Psoas muscle (tissue), 8 donors: ENCODE results near the gene TNFRSF25. TPM values are rescaled to one million over a fixed set of nuclear protein-coding genes. Genes with fewer than 3 reads are reported as not detected.
A peak's percentile ranks its signal among the peaks of the same experiment; 100 is the strongest.
"Not testable (repeated sequence)": the region's sequence is repeated elsewhere in the genome, so short reads cannot be mapped to it uniquely, and the experiment has no call there.

Source experiments
- ATAC-seq, 4 donors: fragments of 200-7000 bp; cut with Tn5 transposase; one replicate each; pipeline ENCODE4 v1.9.1; 2020; ENCODE audit warnings: moderate library complexity in 3 of 4, mild to moderate bottlenecking in 2 of 4
- DNase-seq, 2 donors: peaks; one replicate each; pipeline ENCODE4 v3.0.0-alpha.2; 2020
- H3K27ac ChIP-seq: fragments of 200-600 bp; one replicate; pipeline ENCODE4 v1.8.0; 2022
- H3K27me3 ChIP-seq, 3 donors: fragments of 200-600 bp in 1 of 3; one replicate each; pipeline versions ENCODE4 v1.6.1 to v1.8.0; 2013 to 2022; ENCODE audit warnings: low read length in 2 of 3, mild to moderate bottlenecking in 2 of 3, moderate library complexity in 1 of 3; ENCODE audit not compliant: insufficient read depth in 3 of 3
- H3K36me3 ChIP-seq, 2 donors: fragments of 200-600 bp in 1 of 2; one replicate each; pipeline versions ENCODE4 v1.6.1 to v1.8.0; 2013 to 2022; ENCODE audit warnings: low read depth in 1 of 2, mild to moderate bottlenecking in 1 of 2, moderate library complexity in 1 of 2; ENCODE audit not compliant: insufficient read depth in 1 of 2
- H3K4me1 ChIP-seq: fragments of 200-600 bp; one replicate; pipeline ENCODE4 v1.8.0; 2022
- H3K4me3 ChIP-seq: fragments of 200-600 bp; one replicate; pipeline ENCODE4 v1.8.0; 2022; ENCODE audit warnings: mild to moderate bottlenecking
- H3K9me3 ChIP-seq: fragments of 200-600 bp; one replicate; pipeline ENCODE4 v1.8.0; 2022
- WGBS, 3 donors: extraction: QIAGEN DNeasy Blood & Tissue Kit; methylation state at CpG; one replicate each; pipeline versions ENCODE4 v1.1.6 to v1.1.7; 2013; 5-methylcytosine and 5-hydroxymethylcytosine counted together
- intact Hi-C, 2 donors: fragments of 100-400 bp; cut with DNase I; formaldehyde crosslinking; loops; one replicate each; pipeline versions ENCODE4 v1.11.0 to v1.14.2; 2022
- polyA plus RNA-seq, 3 donors: library from polyadenylated mRNA; stranded (reverse); fragments of 200-250 nt; gene quantifications; one replicate each; pipeline ENCODE4 v1.2.3, GENCODE V29; 2013
- total RNA-seq, 4 donors: library from RNA; stranded (reverse); fragmentation: NEBNext Ultra II Directional in 2 of 4; extraction: Animal tissue kit (Norgen Biotek cat#: 25700) in 2 of 4; gene quantifications; one replicate each; pipeline versions ENCODE4 v1.2.1 to v1.2.4, GENCODE V29; 2021 to 2023
- TF ChIP-seq, protein P1 (sequence below): fragments of 200-600 bp; IDR thresholded peaks from one replicate; pipeline ENCODE4 v1.8.0; 2022; ENCODE audit warnings: antibody characterized with exemption
- donor health status: healthy with polysubstance abuse.
- donor health status: DM: no; HTN: no; CAD: no; lungs with moderate emphysema.
- donor health status: Bipolar disorder and iron deficiency.
- donor health status: healthy.
- donor health status: DM: yes; HTN: yes; CAD: no.
- donor health status: DM: no; HTN: no; CAD: no.
- donor health status: DM: no; HTN: no; CAD: no.
- donor health status: DM: yes; HTN: yes; CAD: no.

The TNFRSF25 gene
- total and polyA plus RNA-seq, 7 donors: 1.5 to 2.7 (median 1.9) TPM

DNA sequence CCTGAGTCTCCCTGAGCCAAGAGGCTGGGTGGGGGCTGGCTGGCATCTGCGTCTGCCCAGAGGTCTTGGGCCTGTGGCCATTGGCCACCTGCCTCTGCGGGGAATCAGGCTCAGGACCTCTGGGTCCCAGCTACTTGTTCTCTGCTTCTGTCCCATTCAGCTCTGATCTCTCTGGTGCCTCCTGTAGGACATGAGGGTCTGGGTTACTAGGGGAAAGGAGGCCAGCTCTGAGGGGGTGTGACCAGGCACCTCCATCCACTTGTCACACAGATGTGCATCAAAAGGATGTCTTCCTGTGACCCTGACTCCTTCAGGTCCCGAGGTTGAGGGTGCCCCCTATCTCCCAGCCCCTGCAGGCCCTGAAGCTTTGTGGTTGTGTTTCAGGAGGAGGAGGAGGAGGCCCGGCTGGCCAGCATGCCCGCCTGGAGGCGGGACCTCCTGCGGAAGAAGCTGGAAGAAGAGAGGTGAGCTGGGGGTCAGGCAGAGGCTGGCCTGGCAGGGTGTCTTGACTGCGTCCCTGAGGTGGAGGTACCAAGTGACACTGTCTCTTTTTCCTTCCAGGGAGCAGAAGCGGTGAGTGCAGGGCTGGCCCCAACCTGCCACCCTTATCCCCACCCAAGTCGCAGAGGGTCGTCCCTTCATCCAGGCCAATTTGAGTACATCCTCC, 9.0 kb downstream of the TNFRSF25 start:
- DNase-seq: no peak
- Histone ChIP-seq H3K36me3 (no peaks in the 10 kb centered on the region), H3K27ac (no peak overlapping the region), H3K4me1 (no peaks in the 10 kb centered on the region), H3K9me3 (no peaks in the 10 kb centered on the region), H3K27me3 (peaks cover 0 to 80% (median 20%) of the 10 kb centered on the region in 3 donors), H3K4me3 (no peak overlapping the region)
- intact Hi-C loops: no loop called here
- ATAC-seq: no peak
- TF ChIP-seq, protein P1, sequence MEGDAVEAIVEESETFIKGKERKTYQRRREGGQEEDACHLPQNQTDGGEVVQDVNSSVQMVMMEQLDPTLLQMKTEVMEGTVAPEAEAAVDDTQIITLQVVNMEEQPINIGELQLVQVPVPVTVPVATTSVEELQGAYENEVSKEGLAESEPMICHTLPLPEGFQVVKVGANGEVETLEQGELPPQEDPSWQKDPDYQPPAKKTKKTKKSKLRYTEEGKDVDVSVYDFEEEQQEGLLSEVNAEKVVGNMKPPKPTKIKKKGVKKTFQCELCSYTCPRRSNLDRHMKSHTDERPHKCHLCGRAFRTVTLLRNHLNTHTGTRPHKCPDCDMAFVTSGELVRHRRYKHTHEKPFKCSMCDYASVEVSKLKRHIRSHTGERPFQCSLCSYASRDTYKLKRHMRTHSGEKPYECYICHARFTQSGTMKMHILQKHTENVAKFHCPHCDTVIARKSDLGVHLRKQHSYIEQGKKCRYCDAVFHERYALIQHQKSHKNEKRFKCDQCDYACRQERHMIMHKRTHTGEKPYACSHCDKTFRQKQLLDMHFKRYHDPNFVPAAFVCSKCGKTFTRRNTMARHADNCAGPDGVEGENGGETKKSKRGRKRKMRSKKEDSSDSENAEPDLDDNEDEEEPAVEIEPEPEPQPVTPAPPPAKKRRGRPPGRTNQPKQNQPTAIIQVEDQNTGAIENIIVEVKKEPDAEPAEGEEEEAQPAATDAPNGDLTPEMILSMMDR: no peak
- WGBS, 3 donors: 72 to 73% (median 72%) methylated on average over 10 to 11 of the region's 11 CpGs

DNA sequence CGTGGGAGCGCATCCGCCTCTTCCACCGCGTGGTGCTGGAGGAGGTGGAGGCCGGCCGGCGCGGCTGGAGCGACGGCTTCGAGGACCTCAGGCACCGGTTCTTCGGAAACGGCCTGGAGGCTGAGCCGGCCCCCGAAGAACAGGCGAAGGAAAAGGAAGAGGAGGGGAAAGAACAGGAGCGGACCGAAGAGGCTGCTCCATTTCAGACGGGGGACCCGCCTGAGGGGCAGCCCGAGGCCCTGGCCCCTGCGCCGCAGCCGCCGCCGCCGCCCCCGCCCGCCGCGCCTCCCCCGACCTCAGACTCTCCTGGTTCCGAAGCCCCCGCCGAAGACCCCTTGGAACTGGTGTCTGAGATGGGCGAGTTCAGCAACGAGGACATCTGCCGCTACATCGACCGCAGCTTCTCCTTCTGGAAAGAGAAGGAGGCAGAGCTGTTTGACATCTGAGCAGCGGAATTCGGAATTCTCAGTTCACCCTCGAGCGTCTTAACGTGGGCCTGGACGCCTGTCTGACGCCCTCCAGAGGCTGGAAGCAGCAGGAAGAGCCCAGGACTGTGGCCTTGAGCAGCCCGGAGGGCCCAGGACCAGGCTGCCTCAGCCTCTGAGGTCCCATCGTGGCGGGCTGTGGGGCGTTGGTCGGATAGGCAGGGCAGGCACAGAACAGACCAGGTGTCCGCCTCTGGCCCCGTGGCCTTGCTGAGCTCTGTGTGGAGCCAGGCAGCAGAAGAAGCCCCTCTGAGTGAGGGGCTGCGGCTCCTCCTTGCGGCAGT, 10.0 kb downstream of the TNFRSF25 start:
- H3K36me3 ChIP-seq, H3K4me1 ChIP-seq, intact Hi-C loops, H3K9me3 ChIP-seq, ATAC-seq, H3K4me3 ChIP-seq, H3K27ac ChIP-seq, DNase-seq: not testable (repeated sequence)
- WGBS, 3 donors: 20 to 28% (median 27%) methylated on average over 38 to 58 of the region's 58 CpGs
- peaks cover 0 to 81% (median 24%) of the 10 kb centered on the region in 3 donors for H3K27me3 ChIP-seq

DNA sequence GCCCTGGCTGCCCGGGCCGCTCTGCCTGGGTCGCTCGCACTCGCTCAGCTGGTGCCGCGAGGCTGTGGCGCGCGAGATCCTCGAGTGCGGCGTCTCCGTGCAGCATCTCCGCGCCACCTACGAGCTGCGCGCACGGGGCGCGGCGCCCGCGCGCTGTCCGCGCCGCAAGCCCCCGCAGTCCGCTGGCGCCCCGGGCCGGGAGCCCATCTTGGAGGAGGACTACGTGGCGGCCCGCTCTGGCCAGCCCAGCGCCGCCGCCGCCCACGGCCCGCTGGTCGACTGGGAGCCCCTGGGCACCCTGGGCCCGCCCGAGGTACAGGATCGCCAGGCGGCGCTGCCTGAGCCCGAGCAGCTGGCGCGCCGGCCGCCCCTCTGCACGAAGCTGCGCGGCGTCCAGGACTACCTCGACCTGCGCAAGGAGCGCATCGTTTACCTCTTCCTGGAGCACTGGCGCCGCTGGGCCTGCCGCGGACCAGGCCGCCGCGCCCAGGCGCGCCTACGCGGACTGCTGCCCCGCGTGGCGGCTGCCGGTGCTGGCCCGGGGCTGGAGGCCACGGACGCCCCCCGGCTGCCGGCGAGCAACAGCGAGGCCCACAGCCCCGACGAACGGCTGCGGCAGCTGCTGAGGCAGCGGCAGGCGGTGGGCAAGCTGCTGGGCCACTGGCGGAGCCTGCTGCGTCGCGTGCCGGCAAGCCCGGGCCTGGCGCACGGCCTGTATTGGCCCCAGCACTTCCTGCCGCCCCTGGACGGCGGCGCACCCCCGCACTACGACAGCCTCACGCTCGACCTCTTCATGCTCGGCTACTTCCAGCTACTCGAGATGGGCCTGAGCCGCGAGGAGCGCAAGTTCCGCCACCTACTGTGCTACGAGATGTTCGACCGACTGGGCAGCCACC, 10.9 kb downstream of the TNFRSF25 start:
- Histone ChIP-seq H3K27me3 (peaks cover 0 to 80% (median 24%) of the 10 kb centered on the region in 3 donors), H3K36me3 (no peaks in the 10 kb centered on the region), H3K4me1 (no peaks in the 10 kb centered on the region), H3K9me3 (no peaks in the 10 kb centered on the region), H3K27ac (no peak overlapping the region), H3K4me3 (no peak overlapping the region)
- ATAC-seq: peak in 2 of 4 donors; percentile 26 to 37
- 2 to 3% (median 2%) methylated on average over 82 to 115 of the region's 115 CpGs for WGBS, 3 donors
- TF ChIP-seq, protein P1: no peak
- intact Hi-C loops: no loop called here
- no peak for DNase-seq

DNA sequence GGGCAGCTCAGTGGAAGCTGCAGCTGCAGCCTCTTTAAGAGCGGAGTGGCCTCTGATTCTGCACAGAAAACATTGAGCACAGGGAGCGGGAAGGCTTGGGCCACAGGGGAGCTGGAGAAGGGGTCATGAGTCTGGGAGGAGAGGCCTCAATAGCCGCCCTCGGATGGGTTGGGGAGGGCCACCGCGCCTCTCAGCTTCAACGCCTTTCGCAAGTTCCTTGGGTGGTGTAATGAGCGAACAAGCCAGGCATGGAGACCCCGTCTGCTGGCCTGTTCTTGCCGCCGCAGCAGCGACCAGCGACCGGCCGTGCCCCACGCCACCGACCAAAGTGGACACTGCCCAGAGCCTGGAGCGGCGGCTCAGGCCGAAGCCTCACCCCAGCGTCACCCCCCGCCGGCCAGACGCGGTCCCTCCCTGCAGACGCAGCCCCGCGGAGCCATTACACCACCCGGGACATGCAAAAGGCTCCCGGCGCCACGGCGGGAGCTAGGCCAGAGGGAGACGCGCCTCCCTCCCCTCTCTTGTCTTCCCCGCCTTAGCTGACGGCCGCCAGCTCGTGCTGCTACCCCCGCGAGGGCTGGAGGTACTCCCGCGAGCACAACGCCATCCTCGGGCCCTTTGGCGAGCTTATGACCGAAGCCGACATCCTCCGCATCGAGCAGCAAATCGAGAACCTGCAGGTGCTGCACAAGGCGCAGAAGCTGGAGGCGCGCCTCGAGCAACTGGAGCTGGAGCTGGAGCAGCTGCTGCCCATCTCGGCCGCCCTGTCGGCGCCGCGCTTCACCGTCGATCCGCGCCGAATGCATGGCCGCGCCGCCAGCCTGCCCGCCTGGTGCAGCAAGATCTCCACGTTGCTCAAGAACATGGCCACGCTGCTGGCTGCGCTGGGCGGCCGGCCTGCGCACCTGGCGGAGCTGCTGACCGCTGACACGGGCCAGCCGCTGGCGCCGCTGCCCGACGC, 11.8 kb downstream of the TNFRSF25 start:
- H3K4me1 ChIP-seq, H3K9me3 ChIP-seq, H3K36me3 ChIP-seq, H3K4me3 ChIP-seq, H3K27ac ChIP-seq, intact Hi-C loops, DNase-seq: not testable (repeated sequence)
- H3K27me3 ChIP-seq: peaks cover 0 to 80% (median 22%) of the 10 kb centered on the region in 3 donors
- ATAC-seq: peak in 2 of 4 donors; percentile 72 to 76
- 6 to 11% (median 6%) methylated on average over 71 to 85 of the region's 85 CpGs for WGBS, 3 donors

DNA sequence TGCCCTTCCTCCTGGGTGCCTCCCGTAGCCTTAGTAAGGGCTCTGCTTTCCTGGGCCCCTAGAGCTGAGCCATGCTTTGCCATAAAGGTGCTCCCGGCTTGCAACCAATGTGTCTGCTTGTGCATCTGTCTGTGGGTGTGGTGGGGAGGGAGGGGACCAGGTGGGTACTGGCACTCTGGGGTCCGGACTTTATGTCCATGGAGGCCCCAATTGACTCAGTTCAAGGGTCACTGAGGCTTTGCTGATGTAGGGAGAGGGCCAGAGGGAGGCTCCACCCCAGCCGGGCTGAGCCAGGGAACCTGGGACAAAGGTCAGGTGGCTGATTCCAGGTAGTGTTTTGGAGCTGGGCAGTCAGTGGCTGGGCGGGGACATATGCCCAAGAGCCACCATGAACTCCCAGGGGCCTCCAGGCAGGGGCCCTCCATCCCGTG, 15.0 kb downstream of the TNFRSF25 start:
- Histone ChIP-seq H3K27ac (no peak overlapping the region), H3K9me3 (no peaks in the 10 kb centered on the region), H3K36me3 (no peaks in the 10 kb centered on the region), H3K4me1 (no peaks in the 10 kb centered on the region), H3K27me3 (peaks cover 0 to 94% (median 26%) of the 10 kb centered on the region in 3 donors), H3K4me3 (no peak overlapping the region)
- TF ChIP-seq, protein P1: no peak
- 64 to 68% (median 66%) methylated on average over 6 of the region's 6 CpGs for WGBS, 3 donors
- ATAC-seq (no peak), DNase-seq (no peak)
- intact Hi-C loops: no loop called here

DNA sequence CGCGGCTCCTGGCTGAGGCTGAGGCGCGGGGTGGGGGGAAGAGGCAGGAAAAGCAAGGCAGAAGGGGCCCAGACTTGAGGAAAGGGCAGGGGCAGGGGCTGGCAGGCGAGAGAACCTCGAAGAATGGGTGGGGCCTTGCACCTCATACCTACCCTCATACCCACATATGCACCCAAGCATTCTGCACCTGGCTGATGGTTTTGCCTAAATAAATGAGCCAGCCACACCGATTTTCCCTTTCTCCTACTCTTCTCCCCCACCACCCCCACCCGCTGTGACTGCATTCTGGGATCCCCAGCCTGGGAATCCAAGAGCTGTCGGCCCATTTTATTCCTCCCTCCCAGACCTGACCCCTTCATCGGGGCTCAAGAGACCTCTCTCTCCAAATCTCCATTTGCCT, 15.5 kb downstream of the TNFRSF25 start:
- ATAC-seq, H3K4me1 ChIP-seq, H3K4me3 ChIP-seq, DNase-seq, intact Hi-C loops, H3K9me3 ChIP-seq, H3K27ac ChIP-seq, H3K36me3 ChIP-seq: not testable (repeated sequence)
- WGBS, 3 donors: 53 to 57% (median 55%) methylated on average over 9 to 10 of the region's 10 CpGs
- peaks cover 0 to 89% (median 26%) of the 10 kb centered on the region in 3 donors for H3K27me3 ChIP-seq
